ENCODE data around the gene NDUFB8.
"Not testable (repeated sequence)": the region's sequence is repeated elsewhere in the genome, so short reads cannot be mapped to it uniquely, and the experiment has no call there.

NDUFB8 gene

GRCh38 chr10:100529475-100530298 lies at the start of gene NDUFB8:
Gene NDUFB8 (minus strand): TSS chr10:100529871. CDS start chr10:100529851, 20 bp downstream.
- DNase-seq (ENCODE audit: low read depth), result peak; percentile 84

- no peak for DNase-seq (ENCODE audit: low read depth)
Observed at GRCh38 chr10:100576282-100576635, 46.6 kb upstream of the NDUFB8 start.

GRCh38 chr10:100575585-100576281 lies 46.1 kb upstream of the NDUFB8 start:
- DNase-seq (ENCODE audit: low read depth), result no peak

- not testable (repeated sequence) for DNase-seq (ENCODE audit: low read depth)
Observed at GRCh38 chr10:100575146-100575545, 45.5 kb upstream of the NDUFB8 start.

GRCh38 chr10:100571084-100571856 lies 41.6 kb upstream of the NDUFB8 start:
- no peak for DNase-seq (ENCODE audit: low read depth)

GRCh38 chr10:100570506-100570905 lies 40.8 kb upstream of the NDUFB8 start:
- no peak for DNase-seq (ENCODE audit: low read depth)

- DNase-seq (ENCODE audit: low read depth), result peak; percentile 9
Observed at GRCh38 chr10:100569687-100570481, 40.2 kb upstream of the NDUFB8 start.

- no peak for DNase-seq (ENCODE audit: low read depth)
Observed at GRCh38 chr10:100568912-100569311, 39.2 kb upstream of the NDUFB8 start.

GRCh38 chr10:100567826-100568225 lies 38.2 kb upstream of the NDUFB8 start:
- DNase-seq (ENCODE audit: low read depth), result no peak

GRCh38 chr10:100567249-100567648 lies 37.6 kb upstream of the NDUFB8 start:
- DNase-seq (ENCODE audit: low read depth), result no peak

GRCh38 chr10:100566561-100566960 lies 36.9 kb upstream of the NDUFB8 start:
- DNase-seq (ENCODE audit: low read depth), result no peak

GRCh38 chr10:100565206-100565985 lies 35.7 kb upstream of the NDUFB8 start:
- DNase-seq (ENCODE audit: low read depth), result no peak

- peak; percentile 79 for DNase-seq (ENCODE audit: low read depth)
Observed at GRCh38 chr10:100562008-100562672, 32.5 kb upstream of the NDUFB8 start.

- DNase-seq (ENCODE audit: low read depth), result no peak
Observed at GRCh38 chr10:100561005-100561404, 31.3 kb upstream of the NDUFB8 start.

- no peak for DNase-seq (ENCODE audit: low read depth)
Observed at GRCh38 chr10:100560248-100560647, 30.6 kb upstream of the NDUFB8 start.

- DNase-seq (ENCODE audit: low read depth), result no peak
Observed at GRCh38 chr10:100554902-100555301, 25.2 kb upstream of the NDUFB8 start.

GRCh38 chr10:100553929-100554328 lies 24.3 kb upstream of the NDUFB8 start:
- no peak for DNase-seq (ENCODE audit: low read depth)

- no peak for DNase-seq (ENCODE audit: low read depth)
Observed at GRCh38 chr10:100551738-100552137, 22.1 kb upstream of the NDUFB8 start.

GRCh38 chr10:100551196-100551595 lies 21.5 kb upstream of the NDUFB8 start:
- DNase-seq (ENCODE audit: low read depth), result no peak

- no peak for DNase-seq (ENCODE audit: low read depth)
Observed at GRCh38 chr10:100544950-100545349, 15.3 kb upstream of the NDUFB8 start.

All from activated T-cell treated with anti-CD3 and anti-CD28 coated beads for 48 hours (primary cell).